HCT116 (cell line): ENCODE measurements around the gene APBB1IP. TPM values are rescaled to one million over a fixed set of nuclear protein-coding genes. Genes with fewer than 3 reads are reported as not detected.

Source experiments
- ATAC-seq: fragments of 200-7000 bp; cut with Tn5 transposase; 2 replicates; pipeline ENCODE4 v1.9.1; 2020; ENCODE audit warnings: mild to moderate bottlenecking, moderate library complexity
- BruUV-seq: library from RNA; stranded (reverse); fragments of 400-500 nt; replicated peaks from 2 replicates; lab custom pipeline; 2021; lab: Mats Ljungman, UMichigan
- CTCF ChIA-PET: fragments of 300-600 bp; sonication (Branson Sonifier 250); formaldehyde crosslinking; loops from one replicate; lab custom pipeline; 2021; ENCODE audit warnings: antibody characterized with exemption; lab: Charles Lee
- POLR2A ChIA-PET: fragments of 300-600, 350-600 bp; sonication (Branson Sonifier 250); formaldehyde crosslinking; loops from one replicate; lab custom pipeline; 2021; ENCODE audit warnings: antibody characterized with exemption; lab: Charles Lee
- RAD21 ChIA-PET, 2 experiments: fragments of 300-600 bp; sonication (Branson Sonifier 250); formaldehyde crosslinking; loops; one replicate each; lab custom pipeline; 2023; ENCODE audit warnings: low total read pairs in 2 of 2; ENCODE audit not compliant: uncharacterized antibody in 2 of 2, unreplicated experiment in 2 of 2, low non-redundant PET in 1 of 2; lab: Charles Lee
- DNase-seq: peaks from one replicate; pipeline ENCODE4 v3.0.0-alpha.2; 2010; ENCODE audit warnings: low read depth, low spot score
- H2AFZ ChIP-seq: fragments of 200-600 bp; shearing (Covaris generic), sonication (generic); 2 replicates; pipeline ENCODE4 v1.6.1; 2017; ENCODE audit warnings: low read depth, mixed run types, mixed read lengths, antibody characterized with exemption, low read length; ENCODE audit not compliant: poor library complexity, severe bottlenecking
- H3K27ac ChIP-seq: 2 replicates; pipeline ENCODE4 v1.5.1; 2012; ENCODE audit warnings: low read depth, low read length
- H3K27me3 ChIP-seq: fragments of 200-600 bp; sonication (generic); 2 replicates; pipeline ENCODE4 v1.6.1; 2016; ENCODE audit warnings: mixed run types, low read length, mixed read lengths; ENCODE audit not compliant: insufficient read depth
- H3K36me3 ChIP-seq, 2 experiments: fragments of 200-500 bp in 1 of 2; fragments of 200-600 bp in 1 of 2; sonication (Bioruptor generic) in 1 of 2; sonication (generic) in 1 of 2; 2 replicates each; pipeline versions ENCODE4 v1.5.1 to v1.6.1; 2014 to 2016; ENCODE audit warnings: low read length in 2 of 2, inconsistent platforms in 1 of 2, mixed read lengths in 1 of 2, mixed run types in 1 of 2; ENCODE audit not compliant: insufficient read depth in 2 of 2, control insufficient read depth in 1 of 2
- H3K4me1 ChIP-seq, 2 experiments: fragments of 200-600 bp in 1 of 2; sonication (generic) in 1 of 2; 2 replicates each; pipeline versions ENCODE4 v1.5.1 to v1.6.1; 2012 to 2017; ENCODE audit warnings: low read length in 2 of 2, inconsistent platforms in 1 of 2, mild to moderate bottlenecking in 1 of 2, mixed read lengths in 1 of 2, mixed run types in 1 of 2, moderate library complexity in 1 of 2; ENCODE audit not compliant: insufficient read depth in 2 of 2, control insufficient read depth in 1 of 2
- H3K4me2 ChIP-seq: fragments of 200-600 bp; sonication (generic); 2 replicates; pipeline ENCODE4 v1.6.1; 2017; ENCODE audit warnings: mixed run types, low read length, mixed read lengths
- H3K4me3 ChIP-seq, 2 experiments: fragments of 200-600 bp in 1 of 2; sonication (generic) in 1 of 2; replicated peaks in 1 of 2; 2 replicates each; pipeline ENCODE4 v1.5.1; 2011 to 2016; ENCODE audit warnings: low read length in 2 of 2, control low read depth in 1 of 2, low read depth in 1 of 2, mild to moderate bottlenecking in 1 of 2, mixed read lengths in 1 of 2, mixed run types in 1 of 2
- H3K79me2 ChIP-seq: fragments of 200-600 bp; sonication (generic); 2 replicates; pipeline ENCODE4 v1.6.1; 2017; ENCODE audit warnings: mild to moderate bottlenecking, mixed run types, low read length, moderate library complexity, mixed read lengths; ENCODE audit not compliant: insufficient read depth
- H3K9ac ChIP-seq: fragments of 200-600 bp; sonication (generic); 2 replicates; pipeline ENCODE4 v1.6.1; 2016; ENCODE audit warnings: low read length, mixed read lengths
- H3K9me2 ChIP-seq: fragments of 200-600 bp; sonication (generic), shearing (Covaris generic); 2 replicates; pipeline ENCODE4 v1.6.1; 2017; ENCODE audit warnings: mixed run types, mild to moderate bottlenecking, moderate library complexity; ENCODE audit not compliant: insufficient read depth
- H3K9me3 ChIP-seq, 2 experiments: fragments of 200-500 bp in 1 of 2; fragments of 200-600 bp in 1 of 2; sonication (Bioruptor generic) in 1 of 2; sonication (generic) in 1 of 2; 2 replicates each; pipeline ENCODE4 v1.6.1; 2014 to 2017; ENCODE audit warnings: low read length in 2 of 2, mixed read lengths in 2 of 2, inconsistent platforms in 1 of 2, low read depth in 1 of 2, mild to moderate bottlenecking in 1 of 2, mixed run types in 1 of 2, moderate library complexity in 1 of 2; ENCODE audit not compliant: control insufficient read depth in 1 of 2, insufficient read depth in 1 of 2
- H4K20me1 ChIP-seq: fragments of 200-600 bp; sonication (generic), shearing (Covaris generic); 2 replicates; pipeline ENCODE4 v1.6.1; 2017; ENCODE audit warnings: mixed run types, mild to moderate bottlenecking, moderate library complexity; ENCODE audit not compliant: insufficient read depth
- CBX3 ChIP-seq: IDR thresholded peaks from 2 replicates; pipeline ENCODE4 v1.6.1; 2012; ENCODE audit warnings: low read depth
- CEBPB ChIP-seq: IDR thresholded peaks from 2 replicates; pipeline ENCODE4 v1.6.1; 2012; ENCODE audit warnings: low read depth
- EGR1 ChIP-seq: IDR thresholded peaks from 2 replicates; pipeline ENCODE4 v1.6.1; 2012; ENCODE audit warnings: low read depth
- ELF1 ChIP-seq: IDR thresholded peaks from 2 replicates; pipeline ENCODE4 v1.6.1; 2012; ENCODE audit warnings: low read depth, borderline replicate concordance
- EZH2 ChIP-seq: fragments of 200-600 bp; sonication (generic); IDR thresholded peaks from 2 replicates; pipeline ENCODE4 v1.6.1; 2017; ENCODE audit warnings: antibody characterized with exemption, mixed run types
- POLR2A ChIP-seq: IDR thresholded peaks from 2 replicates; pipeline ENCODE4 v1.7.0; 2011; ENCODE audit warnings: borderline replicate concordance; ENCODE audit not compliant: insufficient read depth, insufficient read length; ENCODE audit errors: extremely low read depth
- POLR2AphosphoS5 ChIP-seq: IDR thresholded peaks from 2 replicates; pipeline ENCODE4 v1.6.1; 2011; ENCODE audit warnings: mild to moderate bottlenecking, low read depth, low read length, moderate library complexity
- SIN3A ChIP-seq: IDR thresholded peaks from 2 replicates; pipeline ENCODE4 v1.6.1; 2012; ENCODE audit warnings: low read depth
- SP1 ChIP-seq: IDR thresholded peaks from 2 replicates; pipeline ENCODE4 v1.6.1; 2012; ENCODE audit warnings: low read depth
- SRF ChIP-seq: IDR thresholded peaks from 2 replicates; pipeline ENCODE4 v1.6.1; 2012; ENCODE audit warnings: low read depth
- TCF7L2 ChIP-seq: IDR thresholded peaks from 2 replicates; pipeline ENCODE4 v1.7.0; 2011; ENCODE audit warnings: borderline replicate concordance, inconsistent platforms; ENCODE audit not compliant: insufficient read depth, insufficient read length; ENCODE audit errors: extremely low read depth
- ZFX ChIP-seq: fragments of 450-650 bp; IDR thresholded peaks from 2 replicates; pipeline ENCODE4 v1.6.1; 2017
- ZNF274 ChIP-seq: fragments of 200-500 bp; sonication (Bioruptor generic); IDR thresholded peaks from 2 replicates; pipeline ENCODE4 v1.6.1; 2014; ENCODE audit warnings: mild to moderate bottlenecking, low read depth, low read length, inconsistent platforms
- intact Hi-C: fragments of 100-400 bp; cut with micrococcal nuclease; formaldehyde crosslinking; loops from 2 replicates; pipeline ENCODE4 v1.10.0; 2022
- total RNA-seq: library from RNA; stranded (reverse); gene quantifications from one replicate; pipeline ENCODE4 v1.2.1, GENCODE V29; 2021; ENCODE audit not compliant: unreplicated experiment
- TF ChIP-seq, protein P1 (sequence below), 3 experiments: fragments of 200-600 bp in 1 of 3; sonication (generic) in 1 of 3; IDR thresholded peaks in 2 of 3; conservative IDR thresholded peaks in 1 of 3; 2 replicates each; pipeline ENCODE4 v1.5.1; 2012 to 2017; ENCODE audit warnings: low read depth in 2 of 3, low read length in 2 of 3, antibody characterized with exemption in 1 of 3, borderline replicate concordance in 1 of 3, control low read depth in 1 of 3, mild to moderate bottlenecking in 1 of 3, mixed read lengths in 1 of 3, mixed run types in 1 of 3, moderate library complexity in 1 of 3; ENCODE audit not compliant: insufficient read depth in 1 of 3
- TF ChIP-seq, protein P2 (sequence below): IDR thresholded peaks from 2 replicates; pipeline ENCODE4 v1.6.1; 2011; ENCODE audit warnings: mild to moderate bottlenecking, low read length, moderate library complexity; ENCODE audit not compliant: insufficient replicate concordance; ENCODE audit errors: extremely low read depth
- TF ChIP-seq, protein P3 (sequence below): IDR thresholded peaks from 2 replicates; pipeline ENCODE4 v1.6.1; 2012; ENCODE audit warnings: low read depth

The APBB1IP gene
- total RNA-seq, 1 experiment from 2014 or later, result 0.27 TPM

DNA sequence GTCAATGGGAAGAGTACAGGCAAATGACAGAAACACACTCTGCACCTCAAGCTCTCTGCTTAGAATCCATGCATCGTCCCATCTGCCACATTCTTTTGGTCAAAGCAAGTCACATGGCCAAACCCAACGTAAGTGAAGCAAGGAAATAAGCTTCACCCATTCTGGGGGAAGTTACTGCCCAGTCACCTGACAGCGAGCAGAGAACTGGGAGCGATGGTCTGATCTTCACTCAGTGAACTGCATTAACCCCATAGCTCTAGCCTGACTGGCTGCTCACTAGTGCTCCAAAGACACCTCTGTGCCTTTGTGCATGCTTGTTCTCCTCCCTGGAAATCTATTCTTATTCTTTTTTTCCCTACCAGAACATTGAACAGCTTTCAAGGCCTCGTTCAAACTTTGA is 89.9 kb downstream of the APBB1IP start:
- Histone ChIP-seq H3K4me2 (no peak overlapping the region), H3K9me2 (no peaks in the 10 kb centered on the region), H4K20me1 (no peaks in the 10 kb centered on the region), H3K9ac (no peak overlapping the region), H3K27me3 (no peaks in the 10 kb centered on the region), H3K4me3 (no peak overlapping the region), H3K4me1 (no peaks in the 10 kb centered on the region), H3K9me3 (no peaks in the 10 kb centered on the region), H3K36me3 (no peaks in the 10 kb centered on the region), H3K27ac (no peak overlapping the region), H2AFZ (no peak overlapping the region), H3K79me2 (no peaks in the 10 kb centered on the region)
- TF ChIP-seq SRF (no peak), ZNF274 (no peak), EZH2 (no peak), EGR1 (no peak), ELF1 (no peak), CEBPB (no peak), POLR2AphosphoS5 (no peak), SIN3A (no peak), CBX3 (no peak), POLR2A (no peak), TCF7L2 (no peak), ZFX (no peak), SP1 (no peak)
- TF ChIP-seq, protein P1, sequence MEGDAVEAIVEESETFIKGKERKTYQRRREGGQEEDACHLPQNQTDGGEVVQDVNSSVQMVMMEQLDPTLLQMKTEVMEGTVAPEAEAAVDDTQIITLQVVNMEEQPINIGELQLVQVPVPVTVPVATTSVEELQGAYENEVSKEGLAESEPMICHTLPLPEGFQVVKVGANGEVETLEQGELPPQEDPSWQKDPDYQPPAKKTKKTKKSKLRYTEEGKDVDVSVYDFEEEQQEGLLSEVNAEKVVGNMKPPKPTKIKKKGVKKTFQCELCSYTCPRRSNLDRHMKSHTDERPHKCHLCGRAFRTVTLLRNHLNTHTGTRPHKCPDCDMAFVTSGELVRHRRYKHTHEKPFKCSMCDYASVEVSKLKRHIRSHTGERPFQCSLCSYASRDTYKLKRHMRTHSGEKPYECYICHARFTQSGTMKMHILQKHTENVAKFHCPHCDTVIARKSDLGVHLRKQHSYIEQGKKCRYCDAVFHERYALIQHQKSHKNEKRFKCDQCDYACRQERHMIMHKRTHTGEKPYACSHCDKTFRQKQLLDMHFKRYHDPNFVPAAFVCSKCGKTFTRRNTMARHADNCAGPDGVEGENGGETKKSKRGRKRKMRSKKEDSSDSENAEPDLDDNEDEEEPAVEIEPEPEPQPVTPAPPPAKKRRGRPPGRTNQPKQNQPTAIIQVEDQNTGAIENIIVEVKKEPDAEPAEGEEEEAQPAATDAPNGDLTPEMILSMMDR (IDR thresholded peaks at IDR 0.05 in 2 of 3, conservative IDR thresholded peaks at IDR 0.05 in 1 of 3; ENCODE audit: borderline replicate concordance in 1 of 3, insufficient read depth in 1 of 3, low read depth in 2 of 3, low read length in 2 of 3), result no peak
- TF ChIP-seq, protein P2, sequence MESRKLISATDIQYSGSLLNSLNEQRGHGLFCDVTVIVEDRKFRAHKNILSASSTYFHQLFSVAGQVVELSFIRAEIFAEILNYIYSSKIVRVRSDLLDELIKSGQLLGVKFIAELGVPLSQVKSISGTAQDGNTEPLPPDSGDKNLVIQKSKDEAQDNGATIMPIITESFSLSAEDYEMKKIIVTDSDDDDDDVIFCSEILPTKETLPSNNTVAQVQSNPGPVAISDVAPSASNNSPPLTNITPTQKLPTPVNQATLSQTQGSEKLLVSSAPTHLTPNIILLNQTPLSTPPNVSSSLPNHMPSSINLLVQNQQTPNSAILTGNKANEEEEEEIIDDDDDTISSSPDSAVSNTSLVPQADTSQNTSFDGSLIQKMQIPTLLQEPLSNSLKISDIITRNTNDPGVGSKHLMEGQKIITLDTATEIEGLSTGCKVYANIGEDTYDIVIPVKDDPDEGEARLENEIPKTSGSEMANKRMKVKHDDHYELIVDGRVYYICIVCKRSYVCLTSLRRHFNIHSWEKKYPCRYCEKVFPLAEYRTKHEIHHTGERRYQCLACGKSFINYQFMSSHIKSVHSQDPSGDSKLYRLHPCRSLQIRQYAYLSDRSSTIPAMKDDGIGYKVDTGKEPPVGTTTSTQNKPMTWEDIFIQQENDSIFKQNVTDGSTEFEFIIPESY, result no peak
- TF ChIP-seq, protein P3, sequence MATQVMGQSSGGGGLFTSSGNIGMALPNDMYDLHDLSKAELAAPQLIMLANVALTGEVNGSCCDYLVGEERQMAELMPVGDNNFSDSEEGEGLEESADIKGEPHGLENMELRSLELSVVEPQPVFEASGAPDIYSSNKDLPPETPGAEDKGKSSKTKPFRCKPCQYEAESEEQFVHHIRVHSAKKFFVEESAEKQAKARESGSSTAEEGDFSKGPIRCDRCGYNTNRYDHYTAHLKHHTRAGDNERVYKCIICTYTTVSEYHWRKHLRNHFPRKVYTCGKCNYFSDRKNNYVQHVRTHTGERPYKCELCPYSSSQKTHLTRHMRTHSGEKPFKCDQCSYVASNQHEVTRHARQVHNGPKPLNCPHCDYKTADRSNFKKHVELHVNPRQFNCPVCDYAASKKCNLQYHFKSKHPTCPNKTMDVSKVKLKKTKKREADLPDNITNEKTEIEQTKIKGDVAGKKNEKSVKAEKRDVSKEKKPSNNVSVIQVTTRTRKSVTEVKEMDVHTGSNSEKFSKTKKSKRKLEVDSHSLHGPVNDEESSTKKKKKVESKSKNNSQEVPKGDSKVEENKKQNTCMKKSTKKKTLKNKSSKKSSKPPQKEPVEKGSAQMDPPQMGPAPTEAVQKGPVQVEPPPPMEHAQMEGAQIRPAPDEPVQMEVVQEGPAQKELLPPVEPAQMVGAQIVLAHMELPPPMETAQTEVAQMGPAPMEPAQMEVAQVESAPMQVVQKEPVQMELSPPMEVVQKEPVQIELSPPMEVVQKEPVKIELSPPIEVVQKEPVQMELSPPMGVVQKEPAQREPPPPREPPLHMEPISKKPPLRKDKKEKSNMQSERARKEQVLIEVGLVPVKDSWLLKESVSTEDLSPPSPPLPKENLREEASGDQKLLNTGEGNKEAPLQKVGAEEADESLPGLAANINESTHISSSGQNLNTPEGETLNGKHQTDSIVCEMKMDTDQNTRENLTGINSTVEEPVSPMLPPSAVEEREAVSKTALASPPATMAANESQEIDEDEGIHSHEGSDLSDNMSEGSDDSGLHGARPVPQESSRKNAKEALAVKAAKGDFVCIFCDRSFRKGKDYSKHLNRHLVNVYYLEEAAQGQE, result no peak
- no peak for DNase-seq
- POLR2A ChIA-PET, result no interaction called here
- intact Hi-C loops, result no loop called here
- RAD21 ChIA-PET, result no interaction called here
- no peak for ATAC-seq
- BruUV-seq, result no TSS peak
- CTCF ChIA-PET, result no interaction called here
